GM19463 (cell line): ENCODE results near the gene PGLYRP4.

Experiments used
- ATAC-seq: cut with Tn5 transposase; IDR thresholded peaks from one replicate; pipeline ENCODE4 v1.9.1; 2021; ENCODE audit warnings: mild to moderate bottlenecking, moderate library complexity; ENCODE audit not compliant: unreplicated experiment

Gene PGLYRP4

GRCh38 chr1:153379591-153379990 lies 30.9 kb upstream of the PGLYRP4 start:
- no peak for ATAC-seq

DNA sequence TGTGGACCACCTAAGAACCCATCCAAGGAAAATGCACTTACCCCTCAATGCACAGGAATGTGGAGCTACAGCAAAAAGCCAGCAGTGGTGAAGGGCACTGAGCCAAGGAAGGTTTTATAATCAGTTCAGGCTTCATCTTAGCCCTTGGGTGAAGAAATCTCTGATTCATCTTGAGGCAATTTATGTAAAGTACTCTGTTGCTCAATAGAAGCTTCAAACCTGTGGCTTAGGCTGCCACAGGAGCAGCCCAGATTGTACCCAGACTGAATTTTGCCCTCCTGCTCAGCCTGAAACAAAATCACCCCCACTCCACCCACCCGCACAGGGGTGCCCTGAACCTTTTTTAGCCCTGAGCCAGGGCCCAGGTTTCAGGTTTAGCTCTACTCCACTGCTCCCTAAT lies 26.9 kb upstream of the PGLYRP4 start, which contains the start of gene S100A12:
S100A12 (minus strand) TSS at position 111 of the 400 bp plus-strand sequence. CDS start 1,029 bp downstream, outside the sequence.
- ATAC-seq: no peak

- no peak for ATAC-seq
Measured at GRCh38 chr1:153374071-153374470, 25.4 kb upstream of the PGLYRP4 start.

DNA sequence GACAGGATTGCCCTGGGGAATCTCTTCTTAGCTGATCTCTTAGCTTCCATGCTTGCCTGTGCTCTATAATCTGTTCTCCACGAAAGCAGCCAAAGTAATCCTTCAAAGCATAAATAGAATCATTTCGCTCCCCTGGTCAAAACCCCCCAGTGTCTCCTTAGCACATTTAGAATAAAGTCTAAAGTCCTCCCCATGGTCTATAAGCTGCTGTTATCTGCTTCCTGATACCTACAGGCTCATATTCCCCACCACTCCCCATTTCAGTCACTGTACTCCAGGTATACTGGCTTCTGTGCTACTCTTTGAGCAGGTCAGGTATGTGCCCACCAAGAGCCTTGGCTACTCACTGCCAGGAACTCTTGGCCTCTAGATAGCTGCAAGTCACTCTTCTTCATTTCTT lies 23.9 kb upstream of the PGLYRP4 start:
- no peak for ATAC-seq

DNA sequence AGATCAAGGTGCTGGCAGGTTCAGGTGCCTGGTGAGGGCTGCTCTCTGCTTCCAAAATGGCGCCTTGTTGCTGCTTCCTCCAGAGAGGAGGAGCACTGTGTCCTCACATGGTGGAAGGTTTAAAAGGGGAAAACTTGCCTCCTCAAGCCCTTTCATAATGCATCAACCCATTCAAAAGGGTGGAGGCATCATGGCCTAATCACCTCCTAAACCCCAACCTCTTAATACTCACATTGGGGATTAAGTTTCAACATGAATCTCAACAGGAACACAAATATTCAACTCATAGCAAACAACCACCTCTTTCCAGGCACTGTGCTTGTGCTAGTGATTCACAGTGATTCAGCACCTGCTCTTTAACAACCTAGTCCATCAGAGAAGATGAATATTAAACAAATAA lies 22.6 kb upstream of the PGLYRP4 start:
- no peak for ATAC-seq

DNA sequence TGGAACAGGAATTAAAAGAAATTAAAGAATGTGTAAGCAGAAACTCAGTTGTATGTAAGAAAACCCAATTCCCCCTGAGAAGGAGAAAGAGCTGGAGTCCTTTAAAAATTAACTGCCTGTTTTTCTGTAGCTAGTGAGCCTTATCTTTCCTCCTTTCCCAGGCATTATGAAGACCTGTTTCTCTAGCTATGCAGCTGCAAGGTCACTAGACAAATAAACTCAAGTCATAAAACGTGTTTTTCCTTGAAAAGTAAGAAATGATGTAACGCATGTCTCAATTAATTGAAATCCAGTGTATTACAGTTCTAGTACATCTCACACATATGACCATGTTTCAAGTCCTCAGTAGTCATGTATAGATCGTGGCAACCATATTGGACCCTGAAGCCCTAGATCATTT lies 21.5 kb upstream of the PGLYRP4 start:
- ATAC-seq: no peak

DNA sequence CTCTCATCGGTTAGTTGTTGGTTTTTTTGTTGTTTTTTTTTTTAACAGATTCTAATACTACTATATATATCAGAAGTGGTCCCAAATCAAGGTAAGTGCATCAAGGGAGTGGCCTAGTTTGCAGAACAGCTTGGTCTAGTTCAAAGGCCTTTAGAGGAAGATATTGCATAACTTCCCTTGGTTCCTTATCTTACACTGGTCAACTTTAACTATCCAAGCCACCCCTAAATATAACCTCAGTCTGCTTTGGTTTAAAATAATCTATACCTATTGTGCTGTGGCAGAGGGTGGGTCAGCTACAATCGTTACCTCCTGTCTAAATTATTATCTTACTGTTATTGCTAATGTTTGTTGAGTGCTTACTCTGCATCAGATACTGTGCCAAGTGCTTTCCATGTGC lies 19.9 kb upstream of the PGLYRP4 start:
- no peak for ATAC-seq

DNA sequence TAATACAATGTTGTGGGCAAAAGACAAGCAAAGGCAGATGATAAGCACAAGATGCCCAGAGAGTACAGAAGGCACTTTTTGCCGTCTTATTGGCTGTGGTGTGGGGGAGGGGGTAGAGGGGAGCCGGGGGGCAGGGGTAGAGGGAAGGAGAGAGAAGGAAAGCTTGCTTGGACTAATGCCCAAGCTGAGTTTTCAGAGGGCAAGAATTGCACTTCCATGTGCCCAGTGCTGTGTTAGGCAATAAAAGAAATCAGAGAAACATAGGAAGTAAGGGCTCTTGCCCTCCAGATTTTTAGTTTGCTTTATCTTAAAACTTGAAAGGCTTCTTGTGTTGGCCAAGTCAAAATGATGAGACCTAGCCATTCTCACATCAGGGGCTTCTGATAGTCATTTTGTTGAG lies 18.4 kb upstream of the PGLYRP4 start:
- no peak for ATAC-seq

DNA sequence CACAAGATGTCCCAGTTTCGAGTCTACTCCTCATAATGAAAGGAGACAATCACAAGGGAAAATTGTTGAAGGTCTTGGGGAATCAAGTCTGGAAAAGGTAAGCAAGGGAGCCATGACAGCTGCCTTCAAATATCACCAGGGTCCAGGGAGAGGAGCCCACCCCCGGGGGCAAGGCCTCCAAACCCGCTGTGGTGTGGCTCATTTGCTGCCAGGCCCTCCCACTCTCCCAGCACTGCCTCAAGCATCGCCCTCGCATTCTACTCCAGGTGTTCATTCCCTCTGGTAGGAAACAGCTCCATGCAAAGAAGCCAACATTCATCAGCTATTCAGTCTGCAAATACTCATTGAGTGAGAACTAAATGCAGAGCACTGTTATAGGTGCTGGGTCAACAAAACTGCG lies 17.6 kb upstream of the PGLYRP4 start:
- no peak for ATAC-seq

GRCh38 chr1:153365696-153366095 lies 17.1 kb upstream of the PGLYRP4 start:
- no peak for ATAC-seq

- ATAC-seq: no peak
Measured at GRCh38 chr1:153364766-153365666, 16.4 kb upstream of the PGLYRP4 start.

DNA sequence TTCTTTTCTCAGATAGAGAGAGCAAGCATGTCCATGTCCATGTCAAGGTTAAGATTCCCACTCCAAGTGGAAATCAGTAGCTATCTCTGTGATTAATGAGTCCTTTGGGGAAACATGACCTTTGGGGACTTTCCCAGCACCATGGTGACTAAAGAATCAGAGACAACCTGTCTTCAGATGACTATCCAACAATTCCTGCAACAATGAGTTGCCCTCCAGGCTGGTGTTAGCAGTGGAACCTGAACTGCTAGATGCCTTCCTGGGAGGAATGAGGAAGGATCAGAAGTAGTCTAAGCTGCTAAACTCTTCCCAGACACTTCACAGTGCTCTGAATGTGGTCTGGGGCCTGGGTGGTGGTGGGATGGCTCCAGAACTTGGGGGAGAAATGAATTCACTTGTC lies 15.5 kb upstream of the PGLYRP4 start:
- no peak for ATAC-seq

- ATAC-seq: no peak
Measured at GRCh38 chr1:153363641-153364040, 15.0 kb upstream of the PGLYRP4 start.

DNA sequence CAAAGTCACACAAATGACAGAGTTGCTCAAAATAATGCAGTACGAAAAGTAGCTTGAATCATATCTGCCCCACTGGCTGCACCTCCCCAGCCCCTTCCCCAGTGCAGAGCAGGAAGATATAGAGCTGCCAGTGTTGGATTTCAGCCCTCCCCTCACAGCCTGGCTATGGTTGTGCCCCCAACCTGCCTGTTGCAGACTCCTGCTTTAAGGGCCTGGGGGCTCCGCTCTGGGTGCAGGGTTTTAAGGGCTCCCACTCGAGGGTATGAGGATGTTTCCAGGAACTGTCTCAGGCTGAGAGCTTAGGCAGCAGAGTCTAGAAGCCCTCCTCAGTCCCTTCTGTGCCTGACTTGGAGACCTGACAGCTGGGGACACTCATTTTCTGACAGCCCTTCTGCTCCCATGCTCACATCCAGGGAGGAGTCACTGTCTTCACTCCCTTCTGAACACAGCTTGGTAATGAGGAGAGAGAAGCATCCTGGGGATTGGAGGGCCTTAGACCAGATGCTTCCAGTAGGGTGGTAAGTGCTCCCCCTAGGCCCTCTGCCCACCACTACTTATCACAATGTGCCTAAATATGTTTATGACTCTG lies 13.6 kb upstream of the PGLYRP4 start:
- ATAC-seq: no peak

- ATAC-seq: no peak
Measured at GRCh38 chr1:153361480-153362109, 13.0 kb upstream of the PGLYRP4 start.

DNA sequence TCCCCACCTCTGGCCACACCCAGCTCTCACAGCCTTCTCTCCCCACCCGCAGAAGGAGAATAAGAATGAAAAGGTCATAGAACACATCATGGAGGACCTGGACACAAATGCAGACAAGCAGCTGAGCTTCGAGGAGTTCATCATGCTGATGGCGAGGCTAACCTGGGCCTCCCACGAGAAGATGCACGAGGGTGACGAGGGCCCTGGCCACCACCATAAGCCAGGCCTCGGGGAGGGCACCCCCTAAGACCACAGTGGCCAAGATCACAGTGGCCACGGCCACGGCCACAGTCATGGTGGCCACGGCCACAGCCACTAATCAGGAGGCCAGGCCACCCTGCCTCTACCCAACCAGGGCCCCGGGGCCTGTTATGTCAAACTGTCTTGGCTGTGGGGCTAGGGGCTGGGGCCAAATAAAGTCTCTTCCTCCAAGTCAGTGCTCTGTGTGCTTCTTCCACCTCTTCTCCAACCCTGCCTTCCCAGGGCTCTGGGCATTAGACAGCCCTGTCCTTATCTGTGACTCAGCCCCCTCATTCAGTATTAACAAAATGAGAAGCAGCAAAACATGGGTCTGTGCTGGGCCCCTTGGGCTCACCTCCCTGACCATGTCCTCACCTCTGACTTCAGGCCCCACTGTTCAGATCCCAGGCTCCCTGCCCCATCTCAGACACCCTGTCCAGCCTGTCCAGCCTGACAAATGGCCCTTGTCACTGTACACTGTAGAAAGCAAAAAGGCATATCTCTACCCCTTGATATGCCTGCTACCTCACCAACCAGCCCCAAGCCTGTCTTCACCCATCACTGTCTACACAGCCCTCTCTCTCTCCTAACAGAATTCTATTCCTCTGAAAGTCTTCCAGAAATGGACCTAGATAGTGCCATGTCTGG lies 12.2 kb upstream of the PGLYRP4 start:
- ATAC-seq: no peak

DNA sequence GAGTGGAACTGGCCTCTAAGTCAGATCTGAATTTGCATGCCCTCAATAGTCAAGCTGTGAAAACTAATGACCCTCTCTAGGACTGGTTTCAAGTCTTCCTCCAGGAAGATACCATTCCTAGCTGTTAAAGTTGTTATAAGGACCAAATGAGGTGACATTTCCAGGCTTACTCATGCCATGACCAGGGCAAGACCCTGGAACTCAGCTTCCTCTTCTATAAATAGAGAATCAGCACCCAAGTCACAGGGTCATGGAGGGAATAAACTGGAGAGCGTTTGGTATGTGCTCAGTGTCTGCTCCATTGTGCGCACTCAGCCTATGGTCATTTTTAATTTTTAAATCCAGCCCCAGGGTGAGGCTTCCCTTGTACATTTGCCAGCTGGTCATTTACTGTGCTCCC lies 11.5 kb upstream of the PGLYRP4 start:
- no peak for ATAC-seq

DNA sequence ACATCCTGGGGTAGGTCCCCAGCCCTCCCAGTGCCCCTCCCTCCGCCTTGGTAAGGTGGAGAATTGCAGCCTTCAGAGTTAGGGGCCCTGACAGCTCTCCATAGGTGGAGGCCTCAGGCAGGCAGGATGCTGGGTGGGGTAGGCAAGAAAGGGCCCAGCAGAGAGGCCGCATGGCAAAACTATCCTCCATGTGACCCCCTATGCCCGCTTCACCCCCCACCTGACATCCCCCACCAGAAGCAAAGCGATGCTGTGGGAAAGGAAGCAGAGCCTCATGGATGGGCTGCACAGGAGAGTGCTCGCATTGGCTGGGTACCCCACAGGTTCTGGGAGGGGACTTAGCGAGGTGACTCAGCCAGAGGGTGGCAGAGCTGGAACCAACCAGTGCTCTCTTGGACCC lies 10.6 kb upstream of the PGLYRP4 start:
- ATAC-seq: no peak

- no peak for ATAC-seq
Measured at GRCh38 chr1:153358691-153358975, 10.0 kb upstream of the PGLYRP4 start.

GRCh38 chr1:153357853-153358690 lies 9.4 kb upstream of the PGLYRP4 start, which contains the start of gene S100A9:
S100A9 (plus strand) TSS chr1:153357854; CDS start chr1:153358284, 430 bp downstream.
- ATAC-seq: no peak
